Keratinocyte (primary cell): ENCODE data around the gene CHRM4. TPM values are rescaled to one million over a fixed set of nuclear protein-coding genes. Genes with fewer than 3 reads are reported as not detected.

ENCODE experiments used
- DNase-seq: peaks from one replicate; pipeline ENCODE4 v3.0.0-alpha.2; 2011; ENCODE audit warnings: low read depth, missing footprints, low spot score
- FAIRE-seq: peaks from 2 replicates; lab custom pipeline; 2011; peaks lifted over from hg19 to GRCh38; lab: Jason Lieb, UNC
- H2AFZ ChIP-seq: 2 replicates; pipeline ENCODE4 v1.6.0; 2012; ENCODE audit warnings: low read length, control low read depth, inconsistent platforms; ENCODE audit not compliant: control insufficient read depth
- H3K27ac ChIP-seq: 2 replicates; pipeline ENCODE4 v1.5.1; 2011; ENCODE audit warnings: low read length; ENCODE audit not compliant: control insufficient read depth, insufficient read depth
- H3K27me3 ChIP-seq: 3 replicates; pipeline ENCODE4 v1.6.0; 2011; ENCODE audit warnings: low read length; ENCODE audit not compliant: control insufficient read depth, insufficient read depth; ENCODE audit errors: extremely low read depth
- H3K36me3 ChIP-seq, 2 experiments: 2 replicates in 1 of 2; 3 replicates in 1 of 2; pipeline ENCODE4 v1.5.1; 2011; ENCODE audit warnings: low read length in 2 of 2, mild to moderate bottlenecking in 1 of 2; ENCODE audit not compliant: control insufficient read depth in 2 of 2, insufficient read depth in 2 of 2; ENCODE audit errors: extremely low read depth in 1 of 2
- H3K4me1 ChIP-seq: 3 replicates; pipeline ENCODE4 v1.5.1; 2011; ENCODE audit warnings: low read length; ENCODE audit not compliant: control insufficient read depth, insufficient read depth; ENCODE audit errors: extremely low read depth
- H3K4me2 ChIP-seq: 3 replicates; pipeline ENCODE4 v1.6.0; 2011; ENCODE audit warnings: low read depth, low read length; ENCODE audit not compliant: control insufficient read depth, insufficient read depth; ENCODE audit errors: extremely low read depth
- H3K4me3 ChIP-seq, 3 experiments: fragments of 200-600 bp in 1 of 3; sonication (generic) in 1 of 3; 2 replicates in 2 of 3; 3 replicates in 1 of 3; pipeline ENCODE4 v1.5.1; 2011 to 2016; ENCODE audit warnings: low read length in 3 of 3, mild to moderate bottlenecking in 3 of 3, control low read depth in 2 of 3, inconsistent platforms in 1 of 3, low read depth in 1 of 3, mixed read lengths in 1 of 3, mixed run types in 1 of 3, moderate library complexity in 1 of 3; ENCODE audit not compliant: control insufficient read depth in 2 of 3, insufficient read depth in 2 of 3; ENCODE audit errors: extremely low read depth in 1 of 3
- H3K79me2 ChIP-seq: 2 replicates; pipeline ENCODE4 v1.6.0; 2012; ENCODE audit warnings: low read length; ENCODE audit not compliant: control insufficient read depth, insufficient read depth
- H3K9ac ChIP-seq: 3 replicates; pipeline ENCODE4 v1.6.0; 2011; ENCODE audit warnings: low read length; ENCODE audit not compliant: control insufficient read depth, insufficient read depth; ENCODE audit errors: extremely low read depth
- H3K9me1 ChIP-seq: 3 replicates; pipeline ENCODE4 v1.6.0; 2011; ENCODE audit warnings: low read length; ENCODE audit not compliant: control insufficient read depth, insufficient read depth; ENCODE audit errors: extremely low read depth
- H3K9me3 ChIP-seq: 2 replicates; pipeline ENCODE4 v1.5.1; 2012; ENCODE audit warnings: low read depth, low read length; ENCODE audit not compliant: control insufficient read depth
- H4K20me1 ChIP-seq: 3 replicates; pipeline ENCODE4 v1.6.0; 2011; ENCODE audit warnings: low read length; ENCODE audit not compliant: control insufficient read depth, insufficient read depth; ENCODE audit errors: extremely low read depth
- EZH2 ChIP-seq: IDR thresholded peaks from one replicate; pipeline ENCODE4 v1.6.1; 2012; ENCODE audit warnings: inconsistent platforms, mild to moderate bottlenecking, low read length, moderate library complexity
- dilution Hi-C: fragments of 300-500 bp; cut with MboI; formaldehyde crosslinking; loops from one replicate; pipeline ENCODE4 v1.7.0; 2020; ENCODE audit warnings: low sequenced_read_pairs; ENCODE audit not compliant: extremely low pct_ligation_motif_present
- polyA plus RNA-seq, 5 experiments: library from polyadenylated mRNA; depleted of rRNA in 3 of 5; stranded (reverse) in 3 of 5; stranded (forward) in 1 of 5; unstranded in 1 of 5; fragments of >200 nt; gene quantifications; 1 replicate in 1 of 5; 2 replicates in 3 of 5; 3 replicates in 1 of 5; pipeline versions ENCODE4 v1.2.1 to v1.2.3, GENCODE V29; 2011 to 2012; ENCODE audit warnings: missing spikeins in 2 of 5, low read depth in 1 of 5, low replicate concordance in 1 of 5
- TF ChIP-seq, protein P1 (sequence below), 3 experiments: IDR thresholded peaks in 1 of 3; conservative IDR thresholded peaks in 1 of 3; optimal IDR thresholded peaks in 1 of 3; 2 replicates in 2 of 3; 3 replicates in 1 of 3; pipeline versions ENCODE3 to v1.5.1; 2011; ENCODE audit warnings: low read length in 3 of 3, mild to moderate bottlenecking in 3 of 3, moderate library complexity in 2 of 3, control low read depth in 1 of 3, inconsistent platforms in 1 of 3; ENCODE audit not compliant: insufficient read depth in 2 of 3; ENCODE audit errors: extremely low read depth in 1 of 3

CHRM4 gene
- polyA plus RNA-seq, 1 donor (not counting 4 experiments of a cell fraction or from before 2014, with no cell fraction given) = not detected

DNA sequence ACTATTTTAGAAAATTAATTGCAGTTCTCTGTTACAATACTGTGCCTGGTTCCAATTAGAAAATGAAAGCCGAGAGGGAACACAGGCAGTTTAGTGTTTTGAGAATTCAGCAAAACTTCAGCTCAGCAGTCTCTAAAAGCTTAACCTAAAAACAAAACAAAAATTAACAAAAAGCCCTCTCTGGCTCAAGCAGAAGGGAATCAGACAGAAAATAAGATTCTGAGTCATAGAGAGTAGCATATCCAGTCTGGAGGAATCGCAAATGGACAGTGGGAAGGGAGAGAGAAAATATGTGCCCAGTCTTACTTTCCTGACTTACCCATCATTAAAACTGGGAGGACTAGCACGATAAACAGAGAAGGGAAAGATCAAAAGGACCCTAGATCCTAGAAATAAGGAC lies 38.1 kb upstream of the CHRM4 start:
- DNase-seq (no peak), FAIRE-seq (no peak)
- Histone ChIP-seq H3K79me2 (no peaks in the 10 kb centered on the region), H3K4me3 (no peak overlapping the region), H4K20me1 (no peaks in the 10 kb centered on the region), H3K9ac (no peak overlapping the region), H3K9me3 (no peaks in the 10 kb centered on the region), H3K27ac (no peak overlapping the region), H3K9me1 (no peaks in the 10 kb centered on the region), H3K4me1 (peaks cover 5% of the 10 kb centered on the region), H3K27me3 (no peaks in the 10 kb centered on the region), H2AFZ (no peak overlapping the region), H3K36me3 (peaks cover 8 to 21% of the 10 kb centered on the region in 2 experiments), H3K4me2 (no peak overlapping the region)
- dilution Hi-C loops = no loop called here
- TF ChIP-seq, protein P1, sequence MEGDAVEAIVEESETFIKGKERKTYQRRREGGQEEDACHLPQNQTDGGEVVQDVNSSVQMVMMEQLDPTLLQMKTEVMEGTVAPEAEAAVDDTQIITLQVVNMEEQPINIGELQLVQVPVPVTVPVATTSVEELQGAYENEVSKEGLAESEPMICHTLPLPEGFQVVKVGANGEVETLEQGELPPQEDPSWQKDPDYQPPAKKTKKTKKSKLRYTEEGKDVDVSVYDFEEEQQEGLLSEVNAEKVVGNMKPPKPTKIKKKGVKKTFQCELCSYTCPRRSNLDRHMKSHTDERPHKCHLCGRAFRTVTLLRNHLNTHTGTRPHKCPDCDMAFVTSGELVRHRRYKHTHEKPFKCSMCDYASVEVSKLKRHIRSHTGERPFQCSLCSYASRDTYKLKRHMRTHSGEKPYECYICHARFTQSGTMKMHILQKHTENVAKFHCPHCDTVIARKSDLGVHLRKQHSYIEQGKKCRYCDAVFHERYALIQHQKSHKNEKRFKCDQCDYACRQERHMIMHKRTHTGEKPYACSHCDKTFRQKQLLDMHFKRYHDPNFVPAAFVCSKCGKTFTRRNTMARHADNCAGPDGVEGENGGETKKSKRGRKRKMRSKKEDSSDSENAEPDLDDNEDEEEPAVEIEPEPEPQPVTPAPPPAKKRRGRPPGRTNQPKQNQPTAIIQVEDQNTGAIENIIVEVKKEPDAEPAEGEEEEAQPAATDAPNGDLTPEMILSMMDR (optimal IDR thresholded peaks at IDR 0.05 in 1 of 3, IDR thresholded peaks at IDR 0.05 in 1 of 3, conservative IDR thresholded peaks at IDR 0.05 in 1 of 3; ENCODE audit: extremely low read depth in 1 of 3, insufficient read depth in 2 of 3, low read length in 3 of 3) = no peak
- no peak for TF ChIP-seq EZH2

DNA sequence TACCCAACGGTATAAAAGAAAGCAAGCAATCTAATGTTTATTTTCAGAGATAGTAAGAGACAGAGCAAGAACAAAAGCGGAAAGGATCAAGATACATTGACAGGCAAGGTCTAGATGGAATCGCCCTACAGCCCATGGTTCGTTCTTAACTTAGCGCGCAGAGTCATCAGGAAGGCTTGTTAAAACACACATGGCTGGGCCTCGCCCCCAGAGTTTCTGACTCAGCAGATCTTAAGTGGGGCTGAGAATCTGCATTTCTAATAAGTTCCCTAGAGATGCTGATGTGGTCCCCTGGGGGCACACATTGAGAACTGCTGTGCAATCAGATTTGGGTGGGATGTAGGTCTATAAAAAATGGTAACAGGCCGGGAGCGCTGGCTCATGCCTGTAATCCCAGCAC lies 35.8 kb upstream of the CHRM4 start:
- Histone ChIP-seq H3K27ac (no peak overlapping the region), H4K20me1 (no peaks in the 10 kb centered on the region), H2AFZ (no peak overlapping the region), H3K36me3 (peaks cover 5 to 9% of the 10 kb centered on the region in 2 experiments), H3K9me3 (no peaks in the 10 kb centered on the region), H3K4me2 (no peak overlapping the region), H3K79me2 (no peaks in the 10 kb centered on the region), H3K4me1 (peaks cover 5% of the 10 kb centered on the region), H3K9me1 (no peaks in the 10 kb centered on the region), H3K9ac (no peak overlapping the region), H3K4me3 (no peak overlapping the region), H3K27me3 (no peaks in the 10 kb centered on the region)
- FAIRE-seq (no peak), DNase-seq (no peak)
- TF ChIP-seq, protein P1 (optimal IDR thresholded peaks at IDR 0.05 in 1 of 3, IDR thresholded peaks at IDR 0.05 in 1 of 3, conservative IDR thresholded peaks at IDR 0.05 in 1 of 3; ENCODE audit: extremely low read depth in 1 of 3, insufficient read depth in 2 of 3, low read length in 3 of 3) = no peak
- TF ChIP-seq EZH2 = no peak
- dilution Hi-C loops = no loop called here
